GM19035 (cell line): ENCODE data around the gene SYTL3.
A peak's percentile ranks its signal among the peaks of the same experiment; 100 is the strongest.
"Not testable (repeated sequence)": the region's sequence is repeated elsewhere in the genome, so short reads cannot be mapped to it uniquely, and the experiment has no call there.

Experiments
- ATAC-seq: cut with Tn5 transposase; IDR thresholded peaks from one replicate; pipeline ENCODE4 v1.9.1; 2021; ENCODE audit not compliant: unreplicated experiment

Gene SYTL3

GRCh38 chr6:158686791-158687381 lies 37.0 kb downstream of the SYTL3 start:
- no peak for ATAC-seq

- no peak for ATAC-seq
These were observed 37.7 kb downstream of the SYTL3 start for GRCh38 chr6:158687506-158687905.

GRCh38 chr6:158688860-158689259 lies 39.0 kb downstream of the SYTL3 start:
- ATAC-seq: no peak

GRCh38 chr6:158694913-158695312 lies 45.1 kb downstream of the SYTL3 start:
- ATAC-seq: no peak

GRCh38 chr6:158697811-158698210 lies 48.0 kb downstream of the SYTL3 start:
- ATAC-seq: no peak

GRCh38 chr6:158698931-158699330 lies 49.1 kb downstream of the SYTL3 start:
- ATAC-seq: no peak

- not testable (repeated sequence) for ATAC-seq
These were observed 51.4 kb downstream of the SYTL3 start for GRCh38 chr6:158701268-158701667.

- no peak for ATAC-seq
These were observed 53.4 kb downstream of the SYTL3 start for GRCh38 chr6:158703111-158703836.

- peak; percentile 93 for ATAC-seq
These were observed 54.3 kb downstream of the SYTL3 start for GRCh38 chr6:158703837-158704822.

- no peak for ATAC-seq
These were observed 55.7 kb downstream of the SYTL3 start for GRCh38 chr6:158705386-158706126.

GRCh38 chr6:158706369-158706982 lies 56.6 kb downstream of the SYTL3 start:
- ATAC-seq: no peak

GRCh38 chr6:158707120-158707820 lies 57.4 kb downstream of the SYTL3 start:
- no peak for ATAC-seq

- no peak for ATAC-seq
These were observed 58.0 kb downstream of the SYTL3 start for GRCh38 chr6:158707821-158708195.

GRCh38 chr6:158708239-158708638 lies 58.4 kb downstream of the SYTL3 start:
- no peak for ATAC-seq

- no peak for ATAC-seq
These were observed 60.0 kb downstream of the SYTL3 start for GRCh38 chr6:158709809-158710208.

- no peak for ATAC-seq
These were observed 61.4 kb downstream of the SYTL3 start for GRCh38 chr6:158711264-158711663.

- ATAC-seq: no peak
These were observed 63.6 kb downstream of the SYTL3 start for GRCh38 chr6:158713469-158713868.

GRCh38 chr6:158714706-158715105 lies 64.9 kb downstream of the SYTL3 start:
- no peak for ATAC-seq

GRCh38 chr6:158715330-158716311 lies 65.8 kb downstream of the SYTL3 start:
- ATAC-seq: peak; percentile 52
